PC-9 (cell line): Measurements from ENCODE around the gene MXRA5.
"Not testable (repeated sequence)": the region's sequence is repeated elsewhere in the genome, so short reads cannot be mapped to it uniquely, and the experiment has no call there.

ENCODE experiments used
- EZH2 ChIP-seq: fragments of 200-600 bp; sonication (generic); IDR thresholded peaks from 2 replicates; pipeline ENCODE4 v1.8.0; 2017; ENCODE audit warnings: antibody characterized with exemption, low read depth
- TF ChIP-seq, protein P1 (sequence below): fragments of 200-600 bp; sonication (generic); conservative IDR thresholded peaks from 2 replicates; pipeline ENCODE4 v1.6.1; 2017; ENCODE audit warnings: mixed run types, antibody characterized with exemption, mild to moderate bottlenecking, moderate library complexity

DNA sequence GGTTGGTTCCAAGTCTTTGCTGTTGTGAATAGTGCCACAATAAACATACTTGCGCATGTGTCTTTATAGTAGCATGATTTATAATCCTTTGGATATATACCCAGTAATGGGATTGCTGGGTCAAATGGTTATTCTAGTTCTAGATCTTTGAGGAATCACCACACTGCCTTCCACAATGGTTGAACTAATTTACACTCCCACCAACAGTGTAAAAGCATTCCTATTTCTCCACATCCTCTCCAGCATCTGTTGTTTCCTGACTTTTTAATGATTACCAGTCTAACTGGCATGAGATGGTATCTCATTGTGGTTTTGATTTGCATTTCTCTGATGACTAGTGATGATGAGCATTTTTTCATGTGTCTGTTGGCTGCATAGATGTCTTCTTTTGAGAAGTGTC is 72.8 kb downstream of the MXRA5 start:
- TF ChIP-seq, protein P1, sequence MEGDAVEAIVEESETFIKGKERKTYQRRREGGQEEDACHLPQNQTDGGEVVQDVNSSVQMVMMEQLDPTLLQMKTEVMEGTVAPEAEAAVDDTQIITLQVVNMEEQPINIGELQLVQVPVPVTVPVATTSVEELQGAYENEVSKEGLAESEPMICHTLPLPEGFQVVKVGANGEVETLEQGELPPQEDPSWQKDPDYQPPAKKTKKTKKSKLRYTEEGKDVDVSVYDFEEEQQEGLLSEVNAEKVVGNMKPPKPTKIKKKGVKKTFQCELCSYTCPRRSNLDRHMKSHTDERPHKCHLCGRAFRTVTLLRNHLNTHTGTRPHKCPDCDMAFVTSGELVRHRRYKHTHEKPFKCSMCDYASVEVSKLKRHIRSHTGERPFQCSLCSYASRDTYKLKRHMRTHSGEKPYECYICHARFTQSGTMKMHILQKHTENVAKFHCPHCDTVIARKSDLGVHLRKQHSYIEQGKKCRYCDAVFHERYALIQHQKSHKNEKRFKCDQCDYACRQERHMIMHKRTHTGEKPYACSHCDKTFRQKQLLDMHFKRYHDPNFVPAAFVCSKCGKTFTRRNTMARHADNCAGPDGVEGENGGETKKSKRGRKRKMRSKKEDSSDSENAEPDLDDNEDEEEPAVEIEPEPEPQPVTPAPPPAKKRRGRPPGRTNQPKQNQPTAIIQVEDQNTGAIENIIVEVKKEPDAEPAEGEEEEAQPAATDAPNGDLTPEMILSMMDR, result not testable (repeated sequence)
- TF ChIP-seq EZH2, result not testable (repeated sequence)
